IPS-20b (cell line): ENCODE results near the gene LIMS1.
"Not testable (repeated sequence)": the region's sequence is repeated elsewhere in the genome, so short reads cannot be mapped to it uniquely, and the experiment has no call there.

Experiments used
- H3K27ac ChIP-seq: one replicate; pipeline ENCODE4 v1.5.1; 2013; ENCODE audit warnings: low read length
- H3K27me3 ChIP-seq: 2 replicates; pipeline ENCODE4 v1.6.1; 2013; ENCODE audit warnings: mild to moderate bottlenecking, low read length, inconsistent platforms; ENCODE audit not compliant: insufficient read depth
- H3K36me3 ChIP-seq: 2 replicates; pipeline ENCODE4 v1.6.1; 2013; ENCODE audit warnings: low read depth, mild to moderate bottlenecking, inconsistent platforms, low read length, moderate library complexity; ENCODE audit not compliant: insufficient read depth
- H3K4me1 ChIP-seq: 2 replicates; pipeline ENCODE4 v1.6.1; 2013; ENCODE audit warnings: mild to moderate bottlenecking, control low read depth, inconsistent platforms, low read length, moderate library complexity; ENCODE audit not compliant: insufficient read depth
- H3K4me3 ChIP-seq: 2 replicates; pipeline ENCODE4 v1.5.1; 2013; ENCODE audit warnings: mild to moderate bottlenecking, low read length, inconsistent platforms
- H3K9ac ChIP-seq: 2 replicates; pipeline ENCODE4 v1.6.1; 2013; ENCODE audit warnings: low read depth, mild to moderate bottlenecking, inconsistent platforms, low read length, moderate library complexity
- H3K9me3 ChIP-seq: 2 replicates; pipeline ENCODE4 v1.6.1; 2013; ENCODE audit warnings: mild to moderate bottlenecking, low read depth, low read length, inconsistent platforms; ENCODE audit not compliant: insufficient read depth

Gene LIMS1

GRCh38 chr2:108591163-108591562 lies 56.9 kb downstream of the LIMS1 start:
- no peaks in the 10 kb centered on the region for H3K27me3 ChIP-seq
- no peak overlapping the region for H3K4me3 ChIP-seq
- no peak overlapping the region for H3K9ac ChIP-seq
- H3K27ac ChIP-seq = no peak overlapping the region
- no peaks in the 10 kb centered on the region for H3K9me3 ChIP-seq
- peaks cover 36% of the 10 kb centered on the region for H3K4me1 ChIP-seq
- no peaks in the 10 kb centered on the region for H3K36me3 ChIP-seq

- Histone ChIP-seq H3K36me3 (no peaks in the 10 kb centered on the region), H3K4me1 (peaks cover 27% of the 10 kb centered on the region), H3K27me3 (no peaks in the 10 kb centered on the region), H3K4me3 (no peak overlapping the region), H3K9ac (no peak overlapping the region), H3K9me3 (no peaks in the 10 kb centered on the region), H3K27ac (no peak overlapping the region)
Measured at GRCh38 chr2:108593547-108594098, 59.4 kb downstream of the LIMS1 start.

DNA sequence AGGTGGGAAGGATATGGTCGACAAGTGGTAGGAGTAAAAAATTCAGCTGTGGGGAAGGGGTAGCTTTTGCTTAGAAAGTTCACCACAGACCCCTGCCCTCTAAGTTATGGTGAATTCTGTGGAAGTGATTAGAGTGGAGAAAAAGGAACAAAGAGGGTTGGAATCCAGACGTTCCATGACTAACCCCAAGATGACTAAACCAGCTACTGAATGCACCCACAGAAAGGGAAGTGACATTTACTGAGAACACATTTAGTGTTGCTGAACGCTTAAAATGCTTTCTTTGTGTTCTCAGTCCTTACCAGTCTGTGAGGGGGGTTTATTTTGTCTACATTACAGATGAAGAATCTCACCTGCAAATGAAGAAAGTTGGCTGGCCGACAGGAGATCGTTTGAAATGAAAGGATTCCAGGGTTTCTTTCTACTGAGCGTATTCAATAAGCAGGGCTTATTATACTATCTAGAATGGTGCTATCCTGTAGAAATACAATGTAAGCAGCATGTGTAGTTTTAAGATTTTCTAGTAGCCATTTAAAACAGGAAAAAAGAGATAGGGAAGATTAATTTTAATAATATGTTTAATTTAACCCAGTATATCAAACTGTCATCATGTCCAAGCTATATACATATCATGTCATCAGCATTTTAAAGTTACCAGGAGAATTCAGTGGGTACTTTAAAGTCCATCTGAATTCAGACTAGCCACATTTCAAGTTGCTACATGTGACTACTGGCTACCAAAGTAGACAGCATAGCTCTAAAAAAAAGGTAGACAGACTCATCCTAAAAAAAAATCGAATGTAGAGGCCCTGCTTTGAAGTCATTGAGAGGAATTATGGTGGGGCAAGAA lies 60.1 kb downstream of the LIMS1 start:
- Histone ChIP-seq H3K36me3 (no peaks in the 10 kb centered on the region), H3K27ac (no peak overlapping the region), H3K27me3 (no peaks in the 10 kb centered on the region), H3K4me3 (no peak overlapping the region), H3K4me1 (peaks cover 27% of the 10 kb centered on the region), H3K9me3 (no peaks in the 10 kb centered on the region), H3K9ac (no peak overlapping the region)

DNA sequence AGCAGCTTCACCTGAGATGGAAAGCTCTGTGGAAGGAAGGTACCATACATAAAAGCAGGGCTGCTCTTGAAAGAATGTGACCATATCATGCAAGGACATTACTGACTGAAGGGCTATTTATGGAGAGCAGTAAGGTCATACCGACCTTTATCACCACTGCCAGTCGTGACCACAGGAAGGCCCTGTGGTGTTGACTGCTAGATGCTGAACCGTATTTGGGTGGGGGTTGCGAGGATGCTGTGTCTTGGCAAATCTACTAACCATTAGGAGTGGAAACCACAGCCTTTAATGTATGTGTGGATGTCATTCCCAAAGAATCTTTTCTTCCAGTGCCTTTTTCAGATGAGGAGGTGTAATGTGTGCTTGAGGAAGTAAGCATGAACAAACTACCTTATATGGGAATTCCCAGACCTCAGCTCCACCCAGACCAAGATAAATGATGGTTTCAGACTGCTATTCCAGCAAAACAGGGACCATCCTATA lies 60.8 kb downstream of the LIMS1 start:
- Histone ChIP-seq H3K27me3 (no peaks in the 10 kb centered on the region), H3K9ac (no peak overlapping the region), H3K36me3 (no peaks in the 10 kb centered on the region), H3K9me3 (no peaks in the 10 kb centered on the region), H3K4me1 (peaks cover 27% of the 10 kb centered on the region), H3K4me3 (no peak overlapping the region), H3K27ac (no peak overlapping the region)

- H3K27me3 ChIP-seq, H3K36me3 ChIP-seq, H3K9me3 ChIP-seq, H3K27ac ChIP-seq, H3K4me3 ChIP-seq: not testable (repeated sequence)
- peak overlapping the region; percentile 37; the same call in 1 of the 2 replicates for H3K9ac ChIP-seq
- H3K4me1 ChIP-seq = peaks cover 27% of the 10 kb centered on the region
Measured at GRCh38 chr2:108595771-108596170, 61.5 kb downstream of the LIMS1 start.

DNA sequence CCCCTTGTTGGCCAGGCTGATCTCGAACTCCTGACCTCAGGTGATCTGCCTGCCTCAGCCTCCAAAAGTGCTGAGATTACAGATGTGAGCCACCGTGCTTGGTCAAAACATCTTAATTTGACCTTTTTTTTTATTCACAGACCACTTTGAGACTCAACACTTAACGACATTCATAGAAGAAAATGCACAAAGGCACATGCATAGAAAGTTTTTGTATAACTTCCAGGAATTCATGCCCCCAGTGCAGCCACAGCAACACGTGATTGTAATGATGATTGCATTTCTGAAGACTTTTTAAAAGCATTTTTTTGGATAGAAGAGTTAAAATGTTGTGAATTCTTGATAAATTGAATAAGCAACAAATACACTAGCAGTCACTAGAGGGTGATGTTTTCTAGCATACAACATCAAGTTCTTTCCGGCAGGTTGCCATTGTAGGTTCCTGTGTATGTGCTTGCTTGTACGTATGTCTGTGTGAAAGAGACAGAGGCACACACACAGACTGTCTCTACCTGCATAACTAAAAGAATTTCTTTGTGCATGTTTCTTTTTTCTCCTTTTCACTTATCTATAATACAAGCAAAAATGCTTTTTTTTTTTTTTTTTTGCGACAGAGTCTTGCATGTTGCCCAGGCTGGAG lies 63.0 kb downstream of the LIMS1 start:
- H3K4me1 ChIP-seq = peaks cover 27% of the 10 kb centered on the region
- H3K27ac ChIP-seq, H3K9me3 ChIP-seq, H3K9ac ChIP-seq, H3K27me3 ChIP-seq, H3K4me3 ChIP-seq, H3K36me3 ChIP-seq: not testable (repeated sequence)

DNA sequence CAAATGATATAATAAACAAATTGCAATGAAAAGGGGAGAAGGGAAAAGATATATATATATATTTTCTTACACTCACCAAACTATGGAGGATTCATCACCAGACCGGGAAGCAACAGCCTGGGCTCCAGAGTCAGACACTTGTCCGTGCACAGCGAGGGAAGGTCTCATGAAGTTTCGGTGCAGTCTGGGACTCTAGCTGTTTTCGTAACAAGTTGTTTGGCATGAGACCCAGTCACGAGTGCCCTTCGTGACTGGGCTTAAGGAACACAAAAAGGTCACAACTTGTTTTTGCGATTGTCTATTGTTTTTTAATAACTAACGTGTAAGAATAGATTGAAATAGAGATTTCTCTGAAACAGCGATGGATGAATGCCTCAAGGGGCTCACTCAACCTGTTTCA lies 66.9 kb downstream of the LIMS1 start:
- H3K9ac ChIP-seq, H3K27ac ChIP-seq, H3K27me3 ChIP-seq, H3K36me3 ChIP-seq, H3K4me1 ChIP-seq, H3K9me3 ChIP-seq, H3K4me3 ChIP-seq: not testable (repeated sequence)

GRCh38 chr2:108602422-108602821 lies 68.2 kb downstream of the LIMS1 start:
- Histone ChIP-seq H3K9ac (no peak overlapping the region), H3K36me3 (no peaks in the 10 kb centered on the region), H3K27me3 (no peaks in the 10 kb centered on the region), H3K4me1 (no peaks in the 10 kb centered on the region), H3K27ac (no peak overlapping the region), H3K9me3 (no peaks in the 10 kb centered on the region), H3K4me3 (no peak overlapping the region)

- Histone ChIP-seq H3K4me3 (no peak overlapping the region), H3K9ac (no peak overlapping the region), H3K27ac (no peak overlapping the region)
Measured at GRCh38 chr2:108604196-108604595, 69.9 kb downstream of the LIMS1 start.

DNA sequence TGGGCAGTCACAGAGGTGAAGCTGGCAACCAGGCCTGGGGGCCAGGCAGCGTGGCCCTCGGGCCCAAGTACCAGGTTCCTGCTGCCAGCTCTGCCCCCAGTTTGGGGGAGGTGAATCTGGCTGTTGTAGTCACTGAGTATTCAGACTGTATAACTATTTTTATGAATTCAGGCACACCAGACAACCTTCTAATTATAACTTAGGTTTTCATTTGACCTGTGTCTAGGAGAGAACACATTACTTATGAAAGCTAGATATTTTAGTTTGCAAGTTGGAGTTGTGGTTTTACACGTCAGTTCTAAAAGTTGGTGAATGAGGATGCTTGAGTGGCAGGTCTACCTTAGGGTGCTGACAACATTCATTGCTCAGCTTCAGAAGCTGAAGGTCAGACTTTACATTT lies 71.7 kb downstream of the LIMS1 start:
- no peak overlapping the region for H3K4me3 ChIP-seq
- no peak overlapping the region for H3K9ac ChIP-seq
- no peaks in the 10 kb centered on the region for H3K27me3 ChIP-seq
- peaks cover 8% of the 10 kb centered on the region; the same call in 1 of the 2 replicates for H3K4me1 ChIP-seq
- H3K9me3 ChIP-seq = no peaks in the 10 kb centered on the region
- H3K36me3 ChIP-seq = no peaks in the 10 kb centered on the region
- H3K27ac ChIP-seq = no peak overlapping the region

More at GRCh38 chr2:108604196-108604595, 69.9 kb downstream of the LIMS1 start:
- Histone ChIP-seq H3K27me3 (no peaks in the 10 kb centered on the region), H3K9me3 (no peaks in the 10 kb centered on the region), H3K36me3 (no peaks in the 10 kb centered on the region), H3K4me1 (peaks cover 5% of the 10 kb centered on the region; the same call in 1 of the 2 replicates)

DNA sequence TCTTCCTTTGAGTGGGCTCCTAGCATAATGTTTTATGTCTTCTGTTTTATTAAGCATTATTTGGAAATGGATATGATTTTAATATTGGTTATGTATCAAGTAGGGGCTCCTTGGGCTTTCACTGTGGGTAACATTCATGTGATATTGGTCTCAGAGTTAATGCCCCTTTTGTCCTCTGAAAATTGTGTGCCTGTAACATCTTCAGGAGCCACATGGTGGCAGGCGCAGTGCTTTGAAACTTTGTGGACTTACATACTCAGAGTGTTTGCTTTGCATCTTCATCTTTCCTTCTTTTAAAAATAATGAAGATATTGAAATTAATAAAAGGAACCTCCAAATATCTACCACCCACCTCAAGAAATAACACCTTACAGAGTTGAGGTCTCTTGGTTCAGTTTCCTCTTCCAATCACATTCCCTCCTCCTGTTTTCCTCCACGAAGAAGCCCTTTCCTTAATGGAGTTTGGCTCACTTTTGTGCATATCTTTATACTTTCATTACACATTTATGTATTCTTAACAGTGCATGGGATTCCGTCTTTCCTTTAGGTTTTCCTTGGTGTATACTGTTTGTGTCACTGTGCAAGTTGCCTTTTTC lies 73.5 kb downstream of the LIMS1 start:
- Histone ChIP-seq H3K4me3 (no peak overlapping the region), H3K27ac (no peak overlapping the region), H3K36me3 (no peaks in the 10 kb centered on the region), H3K9ac (no peak overlapping the region), H3K9me3 (no peaks in the 10 kb centered on the region), H3K4me1 (peaks cover 8% of the 10 kb centered on the region; the same call in 1 of the 2 replicates), H3K27me3 (no peaks in the 10 kb centered on the region)
